C4-2B (cell line): ENCODE data around the gene TMEM61.

ENCODE experiments used
- CTCF ChIP-seq: fragments of 450-650 bp; conservative IDR thresholded peaks from 2 replicates; pipeline ENCODE4 v1.5.1; 2017; ENCODE audit warnings: mild to moderate bottlenecking
- ZFX ChIP-seq: fragments of 450-650 bp; IDR thresholded peaks from 2 replicates; pipeline ENCODE4 v1.6.1; 2017

DNA sequence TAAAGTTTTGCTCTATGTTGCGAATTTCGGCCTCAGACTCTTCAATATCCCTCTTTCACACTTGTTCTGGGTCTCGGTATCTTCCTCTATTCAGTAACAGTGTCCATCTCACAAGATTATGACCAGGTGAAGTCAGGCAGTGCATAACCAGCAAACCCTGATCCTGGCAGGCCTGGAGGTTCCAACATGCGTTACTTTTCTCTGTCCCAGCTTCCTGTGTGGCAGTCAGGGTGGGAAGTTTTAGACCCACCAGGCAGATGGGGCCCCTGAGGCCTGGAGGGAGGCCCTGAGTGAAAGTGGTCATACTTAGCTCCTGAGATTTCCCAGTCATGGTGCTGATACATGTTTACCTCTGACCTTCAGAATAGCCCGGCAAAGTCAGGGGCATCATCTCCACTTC, 5.1 kb downstream of the TMEM61 start:
- TF ChIP-seq CTCF (no peak), ZFX (no peak)
